Kidney (tissue), 14 donors: ENCODE results near the gene TMEM80. TPM values are rescaled to one million over a fixed set of nuclear protein-coding genes. Genes with fewer than 3 reads are reported as not detected.

Source experiments
- DNase-seq, 5 donors: peaks; one replicate each; pipeline ENCODE4 v3.0.0-alpha.2; 2013 to 2020
- FAIRE-seq: peaks from 2 replicates; lab custom pipeline; 2012; peaks lifted over from hg19 to GRCh38; lab: Jason Lieb, UNC
- H3K27ac ChIP-seq, 2 donors: one replicate each; pipeline ENCODE4 v1.7.0; 2013; ENCODE audit warnings: low read depth in 2 of 2, low read length in 2 of 2, inconsistent platforms in 1 of 2
- H3K27me3 ChIP-seq: one replicate; pipeline ENCODE4 v1.7.1; 2013; ENCODE audit warnings: low read length, inconsistent platforms; ENCODE audit not compliant: control insufficient read depth, insufficient read depth
- H3K36me3 ChIP-seq, 3 donors: one replicate each; pipeline versions ENCODE4 v1.7.0 to v1.7.1; 2013; ENCODE audit warnings: low read length in 3 of 3, control low read depth in 1 of 3, inconsistent platforms in 1 of 3; ENCODE audit not compliant: insufficient read depth in 3 of 3, control insufficient read depth in 2 of 3
- H3K4me1 ChIP-seq, 3 donors: one replicate each; pipeline versions ENCODE4 v1.7.0 to v1.7.1; 2013; ENCODE audit warnings: low read length in 3 of 3, inconsistent platforms in 1 of 3, low read depth in 1 of 3; ENCODE audit not compliant: control insufficient read depth in 2 of 3, insufficient read depth in 2 of 3
- H3K4me3 ChIP-seq, 3 donors: one replicate each; pipeline versions ENCODE4 v1.7.0 to v1.8.1; 2013; ENCODE audit warnings: low read length in 3 of 3, control low read depth in 1 of 3, inconsistent platforms in 1 of 3
- H3K9ac ChIP-seq, 3 donors: one replicate each; pipeline versions ENCODE4 v1.7.0 to v1.7.1; 2013; ENCODE audit warnings: low read length in 3 of 3, control low read depth in 1 of 3, inconsistent platforms in 1 of 3
- H3K9me3 ChIP-seq, 3 donors: one replicate each; pipeline versions ENCODE4 v1.7.0 to v1.7.1; 2013; ENCODE audit warnings: low read length in 3 of 3, control low read depth in 1 of 3, inconsistent platforms in 1 of 3; ENCODE audit not compliant: control insufficient read depth in 2 of 3, insufficient read depth in 1 of 3
- CTCF ChIP-seq: IDR thresholded peaks from 3 replicates; pipeline ENCODE4 v1.5.1; 2012; ENCODE audit warnings: mild to moderate bottlenecking, moderate library complexity, borderline replicate concordance; ENCODE audit not compliant: insufficient read depth; ENCODE audit errors: extremely low read depth
- intact Hi-C: fragments of 100-400 bp; cut with DNase I; formaldehyde crosslinking; loops from one replicate; pipeline ENCODE4 v1.11.1; 2022
- polyA plus RNA-seq: library from polyadenylated mRNA; stranded (reverse); fragments of 350-450 nt; fragmentation: Illumina TruSeq; extraction: RNeasy Lipid Tissue Mini Kit (QIAGEN cat#74804); gene quantifications from one replicate; pipeline ENCODE4 v1.2.3, GENCODE V29; 2014; ENCODE audit warnings: low read depth, low replicate concordance; ENCODE audit not compliant: insufficient read depth
- total RNA-seq: library from RNA; stranded (reverse); fragmentation: NEBNext Ultra II Directional; extraction: Animal tissue kit (Norgen Biotek cat#: 25700); gene quantifications from one replicate; pipeline ENCODE4 v1.2.1, GENCODE V29; 2021
- donor health status: control.
- donor health status: control.
- donor health status: control.
- donor health status: control.
- donor health status: control.
- donor health status: DM: yes; HTN: yes; CAD: no.
- donor health status: Normal renal cell carcinoma (clear cell type).

TMEM80 gene
- total and polyA plus RNA-seq, 2 donors from 2014 or later, result 36.2 to 38.6 TPM

GRCh38 chr11:660681-661444, 34.8 kb upstream of the TMEM80 start:
- FAIRE-seq (no peak), DNase-seq (peak in 1 of 5 donors; percentile 29)
- H3K9me3 ChIP-seq, result no peaks in the 10 kb centered on the region
- no peaks in the 10 kb centered on the region for H3K27me3 ChIP-seq
- no peak overlapping the region for H3K9ac ChIP-seq
- intact Hi-C loops, result no loop called here
- peaks cover 2 to 7% (median 3%) of the 10 kb centered on the region in 3 donors for H3K36me3 ChIP-seq
- peaks cover 0 to 4% (median 0%) of the 10 kb centered on the region in 3 donors for H3K4me1 ChIP-seq
- no peak for TF ChIP-seq CTCF
- no peak overlapping the region for H3K27ac ChIP-seq
- no peak overlapping the region for H3K4me3 ChIP-seq

- Histone ChIP-seq H3K27me3 (no peaks in the 10 kb centered on the region), H3K9ac (no peak overlapping the region), H3K27ac (no peak overlapping the region), H3K36me3 (peaks cover 3 to 7% (median 3%) of the 10 kb centered on the region in 3 donors), H3K9me3 (no peaks in the 10 kb centered on the region), H3K4me3 (no peak overlapping the region), H3K4me1 (peaks cover 0 to 8% (median 5%) of the 10 kb centered on the region in 3 donors)
- intact Hi-C loops, result no loop called here
- DNase-seq, result peak in 3 of 5 donors; percentile 48 to 86 (median 57)
- no peak for FAIRE-seq
- peak; percentile 72 for TF ChIP-seq CTCF
Observed at GRCh38 chr11:662689-663274, 32.8 kb upstream of the TMEM80 start.

GRCh38 chr11:665062-665703, 30.4 kb upstream of the TMEM80 start:
- DNase-seq, result peak in 2 of 5 donors; percentile 21 to 82
- peaks cover 0 to 8% (median 5%) of the 10 kb centered on the region in 3 donors for H3K4me1 ChIP-seq
- peaks cover 3 to 7% (median 3%) of the 10 kb centered on the region in 3 donors for H3K36me3 ChIP-seq
- H3K9ac ChIP-seq, result no peak overlapping the region
- no peaks in the 10 kb centered on the region for H3K27me3 ChIP-seq
- no peak overlapping the region for H3K4me3 ChIP-seq
- H3K27ac ChIP-seq, result peak overlapping the region in 1 of 2 donors; percentile 65
- TF ChIP-seq CTCF, result no peak
- no peak for FAIRE-seq
- H3K9me3 ChIP-seq, result no peaks in the 10 kb centered on the region
- intact Hi-C loops, result no loop called here
